Neural progenitor cell (in vitro differentiated cells): ENCODE results near the gene CYB5R4.

Experiments used
- CTCF ChIP-seq: fragments of 200-600 bp; sonication (generic); IDR thresholded peaks from 2 replicates; pipeline ENCODE4 v1.5.1; 2017; ENCODE audit warnings: antibody characterized with exemption, mild to moderate bottlenecking
- EZH2 ChIP-seq: fragments of 200-600 bp; sonication (generic); IDR thresholded peaks from 2 replicates; pipeline ENCODE4 v1.6.1; 2017; ENCODE audit warnings: antibody characterized with exemption, mild to moderate bottlenecking, moderate library complexity
- EZH2phosphoT487 ChIP-seq: fragments of 200-600 bp; sonication (generic); IDR thresholded peaks from 2 replicates; pipeline ENCODE4 v1.6.1; 2017; ENCODE audit warnings: antibody characterized with exemption

DNA sequence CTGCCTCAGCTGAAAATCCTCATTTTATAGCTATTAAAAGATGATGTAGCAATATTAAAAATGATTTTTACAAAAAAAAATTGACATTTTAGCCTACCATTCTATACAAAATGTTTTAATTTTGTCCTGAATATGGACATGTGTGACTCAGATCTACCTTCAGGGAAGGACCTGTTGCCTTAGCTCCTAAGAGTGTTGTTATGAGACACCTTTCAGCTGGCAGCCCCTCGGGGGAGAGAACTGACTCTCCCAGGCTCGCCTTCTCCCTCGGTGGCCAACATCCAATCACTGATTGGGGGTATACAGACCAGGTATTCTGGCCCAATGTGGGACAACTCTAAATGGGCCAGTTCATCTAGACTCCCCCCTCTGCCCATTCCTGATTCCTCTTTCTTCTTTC, 141.6 kb downstream of the CYB5R4 start:
- no peak for TF ChIP-seq EZH2
- no peak for TF ChIP-seq CTCF
- TF ChIP-seq EZH2phosphoT487: no peak
